ENCODE data around the gene ZNF578.
"Not testable (repeated sequence)": the region's sequence is repeated elsewhere in the genome, so short reads cannot be mapped to it uniquely, and the experiment has no call there.

Gene ZNF578

DNA sequence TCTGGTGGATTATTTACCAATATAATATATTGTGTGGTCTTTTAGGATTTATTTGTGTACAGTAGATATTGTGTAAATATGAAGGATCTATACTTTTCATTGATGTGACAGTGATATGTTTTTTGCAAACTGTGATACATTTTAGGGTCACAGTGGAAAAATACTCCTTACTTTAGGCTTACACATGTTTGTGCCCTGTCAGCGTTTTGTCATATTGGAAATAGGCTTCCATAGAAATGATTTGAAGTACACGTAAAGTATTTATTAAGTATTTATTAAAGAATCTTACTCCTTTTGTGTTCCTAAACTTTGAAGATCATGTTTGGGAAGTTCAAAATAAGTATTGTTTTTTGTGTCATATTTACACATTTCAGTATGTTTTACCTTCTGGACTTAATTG, 79.1 kb downstream of the ZNF578 start:
- no peak overlapping the region for H3K4me2 ChIP-seq (ENCODE audit: insufficient read depth, low read length, poor library complexity, severe bottlenecking)

DNA sequence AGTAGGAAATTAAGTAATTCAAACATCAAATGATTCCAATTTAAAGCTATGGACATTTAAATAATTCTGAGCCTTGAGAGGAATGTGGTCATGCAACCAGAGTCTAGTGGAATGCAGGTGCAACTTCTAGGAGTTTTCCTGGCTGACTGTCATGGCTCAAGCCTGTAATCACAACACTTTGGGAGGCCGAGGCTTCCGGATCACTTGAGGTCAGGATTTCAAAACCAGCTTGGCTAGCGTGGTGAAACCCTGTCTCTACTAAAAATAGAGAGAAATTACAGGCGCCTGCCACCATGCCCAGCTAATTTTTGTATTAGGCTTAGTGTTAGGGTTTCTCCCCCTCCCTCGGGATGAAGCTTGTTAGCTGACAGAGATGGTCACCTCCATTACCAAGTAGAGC, 80.5 kb downstream of the ZNF578 start:
- Histone ChIP-seq H3K27ac (replicated peaks; ENCODE audit: low read length) (no peak overlapping the region), H3K9ac (ENCODE audit: low read depth, low read length, poor library complexity) (no peak overlapping the region)

More for the DNA sequence above, 79.1 kb downstream of the ZNF578 start:
- H3K27me3 ChIP-seq (ENCODE audit: control insufficient read depth in 3 of 3, insufficient read depth in 3 of 3, low read depth in 1 of 3, low read length in 3 of 3) = peaks cover 0 to 3% (median 0%) of the 10 kb centered on the region in 3 experiments
- peaks cover 0 to 3% of the 10 kb centered on the region in 2 donors for H3K4me1 ChIP-seq (ENCODE audit: control insufficient read depth in 2 of 2, insufficient read depth in 1 of 2, low read depth in 1 of 2, low read length in 2 of 2)
- no peak for DNase-seq (ENCODE audit: low spot score)
- no peak overlapping the region for H3K14ac ChIP-seq (ENCODE audit: low read length)
- no peak overlapping the region for H2AFZ ChIP-seq (ENCODE audit: low read length)
- no peak overlapping the region for H3K27ac ChIP-seq (replicated peaks; ENCODE audit: low read length)
- no peak overlapping the region for H3K4ac ChIP-seq (ENCODE audit: low read length)
- H3K18ac ChIP-seq (ENCODE audit: low read length) = no peak overlapping the region
- no peak overlapping the region for H2BK5ac ChIP-seq (ENCODE audit: low read length)
- no peak overlapping the region for H3K4me3 ChIP-seq (ENCODE audit: low read length in 2 of 2)
- no peak overlapping the region for H4K8ac ChIP-seq (ENCODE audit: low read depth, low read length)
- H3K9me3 ChIP-seq (replicated peaks in 1 of 2; ENCODE audit: control insufficient read depth in 2 of 2, insufficient read depth in 1 of 2, low read depth in 1 of 2, low read length in 2 of 2) = peaks cover 0 to 9% of the 10 kb centered on the region in 2 donors
- H2AK5ac ChIP-seq (ENCODE audit: low read depth, low read length) = no peak overlapping the region
- H2BK120ac ChIP-seq (ENCODE audit: low read depth, low read length) = no peak overlapping the region
- peaks cover 1% of the 10 kb centered on the region for H3K79me1 ChIP-seq (ENCODE audit: low read depth, low read length)
- H3K36me3 ChIP-seq (replicated peaks in 1 of 2; ENCODE audit: control insufficient read depth in 2 of 2, insufficient read depth in 2 of 2, low read length in 2 of 2) = peaks cover 0 to 35% of the 10 kb centered on the region in 2 donors
- no CpG with 5 or more reads among the region's 2 CpGs for whole genome bisulfite sequencing, 2 donors (ENCODE audit: extremely low coverage in 2 of 2, insufficient read length in 2 of 2, insufficient replicate concordance in 1 of 2)
- H2BK15ac ChIP-seq (ENCODE audit: low read length) = no peak overlapping the region
- H4K91ac ChIP-seq (ENCODE audit: low read depth, low read length, poor library complexity) = no peak overlapping the region
- H3K23ac ChIP-seq (ENCODE audit: low read depth, low read length, poor library complexity) = no peak overlapping the region
- no peak overlapping the region for H3K9ac ChIP-seq (ENCODE audit: low read depth, low read length, poor library complexity)
- H2BK12ac ChIP-seq (ENCODE audit: low read length) = no peak overlapping the region

DNA sequence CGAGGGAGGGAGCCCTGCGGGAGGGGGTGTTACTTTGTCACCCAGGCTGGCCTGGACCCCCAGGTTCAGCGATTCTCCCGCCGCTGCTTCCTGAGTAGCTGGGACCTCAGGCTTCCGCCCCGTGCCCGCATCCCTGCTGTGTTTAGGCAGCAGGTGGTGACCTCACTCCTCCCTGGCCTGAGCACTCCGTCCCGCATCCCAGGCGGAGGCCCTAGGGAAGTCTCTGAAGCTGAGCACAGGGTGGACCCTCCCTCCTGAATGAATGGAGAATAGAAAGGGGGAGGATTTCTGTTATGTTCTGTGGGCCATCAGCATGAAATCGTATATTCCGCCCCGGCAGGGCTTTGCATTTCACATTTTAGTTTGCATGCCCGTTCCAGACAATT, 82.0 kb downstream of the ZNF578 start:
- H2BK12ac ChIP-seq (ENCODE audit: low read length); H4K91ac ChIP-seq (ENCODE audit: low read depth, low read length, poor library complexity); H3K27me3 ChIP-seq (ENCODE audit: control insufficient read depth in 3 of 3, insufficient read depth in 3 of 3, low read depth in 1 of 3, low read length in 3 of 3); H3K79me1 ChIP-seq (ENCODE audit: low read depth, low read length); H3K23ac ChIP-seq (ENCODE audit: low read depth, low read length, poor library complexity); H2BK120ac ChIP-seq (ENCODE audit: low read depth, low read length); DNase-seq (ENCODE audit: low spot score); H2BK5ac ChIP-seq (ENCODE audit: low read length); H3K9ac ChIP-seq (ENCODE audit: low read depth, low read length, poor library complexity); H4K8ac ChIP-seq (ENCODE audit: low read depth, low read length); H2BK15ac ChIP-seq (ENCODE audit: low read length); H3K4me1 ChIP-seq (ENCODE audit: control insufficient read depth in 2 of 2, insufficient read depth in 1 of 2, low read depth in 1 of 2, low read length in 2 of 2); H3K4ac ChIP-seq (ENCODE audit: low read length); H3K14ac ChIP-seq (ENCODE audit: low read length); H2AK5ac ChIP-seq (ENCODE audit: low read depth, low read length); H2AFZ ChIP-seq (ENCODE audit: low read length): not testable (repeated sequence)
- peaks cover 0 to 35% of the 10 kb centered on the region in 2 donors for H3K36me3 ChIP-seq (replicated peaks in 1 of 2; ENCODE audit: control insufficient read depth in 2 of 2, insufficient read depth in 2 of 2, low read length in 2 of 2)
- H3K4me3 ChIP-seq (ENCODE audit: low read length in 2 of 2) = peak overlapping the region in 1 of 2 donors; percentile 76
- WGBS, 2 donors (ENCODE audit: extremely low coverage in 2 of 2, insufficient read length in 2 of 2, insufficient replicate concordance in 1 of 2) = no CpG with 5 or more reads among the region's 15 CpGs
- H3K27ac ChIP-seq (replicated peaks; ENCODE audit: low read length) = peak overlapping the region; percentile 36
- peak overlapping the region; percentile 44 for H3K18ac ChIP-seq (ENCODE audit: low read length)
- peaks cover 0 to 21% of the 10 kb centered on the region in 2 donors for H3K9me3 ChIP-seq (replicated peaks in 1 of 2; ENCODE audit: control insufficient read depth in 2 of 2, insufficient read depth in 1 of 2, low read depth in 1 of 2, low read length in 2 of 2)
- H3K4me2 ChIP-seq (ENCODE audit: insufficient read depth, low read length, poor library complexity, severe bottlenecking) = peak overlapping the region; percentile 92

More for the DNA sequence above, 80.5 kb downstream of the ZNF578 start:
- peaks cover 0 to 9% of the 10 kb centered on the region in 2 donors for H3K9me3 ChIP-seq (replicated peaks in 1 of 2; ENCODE audit: control insufficient read depth in 2 of 2, insufficient read depth in 1 of 2, low read depth in 1 of 2, low read length in 2 of 2)
- H3K23ac ChIP-seq (ENCODE audit: low read depth, low read length, poor library complexity) = no peak overlapping the region
- no peak overlapping the region for H2BK15ac ChIP-seq (ENCODE audit: low read length)
- H4K8ac ChIP-seq (ENCODE audit: low read depth, low read length) = no peak overlapping the region
- H3K4ac ChIP-seq (ENCODE audit: low read length) = no peak overlapping the region
- H3K36me3 ChIP-seq (replicated peaks in 1 of 2; ENCODE audit: control insufficient read depth in 2 of 2, insufficient read depth in 2 of 2, low read length in 2 of 2) = peaks cover 0 to 35% of the 10 kb centered on the region in 2 donors
- no peak overlapping the region for H2BK12ac ChIP-seq (ENCODE audit: low read length)
- H4K91ac ChIP-seq (ENCODE audit: low read depth, low read length, poor library complexity) = no peak overlapping the region
- H3K4me2 ChIP-seq (ENCODE audit: insufficient read depth, low read length, poor library complexity, severe bottlenecking) = no peak overlapping the region
- no peak overlapping the region for H2AK5ac ChIP-seq (ENCODE audit: low read depth, low read length)
- no peak overlapping the region for H3K14ac ChIP-seq (ENCODE audit: low read length)
- H2BK5ac ChIP-seq (ENCODE audit: low read length) = no peak overlapping the region
- no CpG with 5 or more reads among the region's 5 CpGs for WGBS, 2 donors (ENCODE audit: extremely low coverage in 2 of 2, insufficient read length in 2 of 2, insufficient replicate concordance in 1 of 2)
- no peak for DNase-seq (ENCODE audit: low spot score)
- peaks cover 1% of the 10 kb centered on the region for H3K79me1 ChIP-seq (ENCODE audit: low read depth, low read length)
- H2AFZ ChIP-seq (ENCODE audit: low read length) = no peak overlapping the region
- H3K4me3 ChIP-seq (ENCODE audit: low read length in 2 of 2) = no peak overlapping the region
- peaks cover 0 to 3% (median 0%) of the 10 kb centered on the region in 3 experiments for H3K27me3 ChIP-seq (ENCODE audit: control insufficient read depth in 3 of 3, insufficient read depth in 3 of 3, low read depth in 1 of 3, low read length in 3 of 3)
- no peak overlapping the region for H2BK120ac ChIP-seq (ENCODE audit: low read depth, low read length)
- no peaks in the 10 kb centered on the region for H3K4me1 ChIP-seq (ENCODE audit: control insufficient read depth in 2 of 2, insufficient read depth in 1 of 2, low read depth in 1 of 2, low read length in 2 of 2)
- no peak overlapping the region for H3K18ac ChIP-seq (ENCODE audit: low read length)

DNA sequence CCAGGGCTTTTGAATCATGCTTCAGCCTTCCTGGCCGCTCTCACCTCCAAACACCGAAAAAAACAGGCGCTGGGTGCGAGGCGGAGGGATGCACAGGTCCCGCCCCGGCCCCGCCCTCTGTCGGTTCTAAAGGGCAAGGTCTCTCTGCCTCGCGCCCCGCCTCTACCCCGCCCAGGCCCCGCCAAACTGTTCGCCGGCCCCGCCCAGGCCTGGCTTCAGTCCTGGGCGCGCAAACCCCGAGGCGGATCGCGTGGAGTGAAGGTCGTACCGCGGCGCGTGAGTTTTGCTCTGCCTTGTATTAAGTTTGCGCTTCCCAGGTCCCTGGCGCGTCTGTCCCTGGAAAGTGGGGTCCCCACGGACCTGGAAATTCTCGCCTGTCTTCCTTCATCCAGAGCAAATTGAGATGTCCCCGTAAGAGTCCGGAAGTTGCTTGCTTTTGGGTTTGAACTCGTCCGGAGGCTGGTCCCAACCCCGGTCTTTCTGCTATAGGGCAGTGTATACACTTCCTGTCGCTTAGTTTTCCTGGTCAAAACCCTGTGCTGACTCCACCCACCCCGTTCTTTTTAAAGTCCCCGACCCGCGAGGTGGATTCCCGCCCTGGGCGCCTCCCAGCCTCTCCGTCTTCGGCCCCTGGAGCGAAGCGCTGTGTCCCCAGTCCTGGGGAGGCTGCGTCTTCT, 82.6 kb downstream of the ZNF578 start:
- Histone ChIP-seq H3K4ac (ENCODE audit: low read length) (no peak overlapping the region), H3K23ac (ENCODE audit: low read depth, low read length, poor library complexity) (peak overlapping the region; percentile 91), H2BK15ac (ENCODE audit: low read length) (no peak overlapping the region), H3K27ac (replicated peaks; ENCODE audit: low read length) (peak overlapping the region; percentile 36), H3K9me3 (replicated peaks in 1 of 2; ENCODE audit: control insufficient read depth in 2 of 2, insufficient read depth in 1 of 2, low read depth in 1 of 2, low read length in 2 of 2) (peaks cover 0 to 24% of the 10 kb centered on the region in 2 donors), H3K4me1 (ENCODE audit: control insufficient read depth in 2 of 2, insufficient read depth in 1 of 2, low read depth in 1 of 2, low read length in 2 of 2) (no peaks in the 10 kb centered on the region), H4K8ac (ENCODE audit: low read depth, low read length) (no peak overlapping the region), H3K14ac (ENCODE audit: low read length) (peak overlapping the region; percentile 89), H2AFZ (ENCODE audit: low read length) (no peak overlapping the region), H3K9ac (ENCODE audit: low read depth, low read length, poor library complexity) (peak overlapping the region; percentile 44), H2BK5ac (ENCODE audit: low read length) (no peak overlapping the region), H2AK5ac (ENCODE audit: low read depth, low read length) (no peak overlapping the region), H3K4me3 (ENCODE audit: low read length in 2 of 2) (peak overlapping the region in 1 of 2 donors; percentile 83), H2BK120ac (ENCODE audit: low read depth, low read length) (no peak overlapping the region), H3K36me3 (replicated peaks in 1 of 2; ENCODE audit: control insufficient read depth in 2 of 2, insufficient read depth in 2 of 2, low read length in 2 of 2) (peaks cover 0 to 37% of the 10 kb centered on the region in 2 donors), H3K4me2 (ENCODE audit: insufficient read depth, low read length, poor library complexity, severe bottlenecking) (peak overlapping the region; percentile 92), H3K79me1 (ENCODE audit: low read depth, low read length) (peaks cover 1% of the 10 kb centered on the region), H4K91ac (ENCODE audit: low read depth, low read length, poor library complexity) (no peak overlapping the region), H2BK12ac (ENCODE audit: low read length) (no peak overlapping the region), H3K27me3 (ENCODE audit: control insufficient read depth in 3 of 3, insufficient read depth in 3 of 3, low read depth in 1 of 3, low read length in 3 of 3) (peaks cover 0 to 3% (median 0%) of the 10 kb centered on the region in 3 experiments), H3K18ac (ENCODE audit: low read length) (peak overlapping the region; percentile 92)
- DNase-seq (ENCODE audit: low spot score) = peak; percentile 82
- WGBS, 2 donors (ENCODE audit: extremely low coverage in 2 of 2, insufficient read length in 2 of 2, insufficient replicate concordance in 1 of 2) = no CpG with 5 or more reads among the region's 50 CpGs

Data from neuronal stem cell (in vitro differentiated cells).